Measurements from ENCODE around the gene LSM2.

GRCh38 chr6:31777667-31778050 is 29.1 kb downstream of the LSM2 start:
- TF ChIP-seq CTCF (IDR thresholded peaks at IDR 0.05) (no peak), POLR2A (IDR thresholded peaks at IDR 0.05) (no peak)
